ENCODE measurements around the gene SLC22A17. TPM values are rescaled to one million over a fixed set of nuclear protein-coding genes. Genes with fewer than 3 reads are reported as not detected.

SLC22A17 gene
- total RNA-seq, 1 donor from 2014 or later: 5.0 TPM

GRCh38 chr14:23356662-23357061 lies 4.0 kb upstream of the SLC22A17 start:
- no peak overlapping the region for H3K4me3 Mint-ChIP-seq
- H3K4me1 Mint-ChIP-seq (ENCODE audit: low read depth): peaks cover 5% of the 10 kb centered on the region
- no peak for DNase-seq (ENCODE audit: low spot score)
- peaks cover 17% of the 10 kb centered on the region for H3K27me3 Mint-ChIP-seq (ENCODE audit: insufficient read depth)
- intact Hi-C loops (cut with micrococcal nuclease): no loop called here
- H3K27ac Mint-ChIP-seq: no peak overlapping the region
- no peaks in the 10 kb centered on the region for H3K9me3 Mint-ChIP-seq
- H3K36me3 Mint-ChIP-seq (ENCODE audit: low read depth): no peaks in the 10 kb centered on the region

DNA sequence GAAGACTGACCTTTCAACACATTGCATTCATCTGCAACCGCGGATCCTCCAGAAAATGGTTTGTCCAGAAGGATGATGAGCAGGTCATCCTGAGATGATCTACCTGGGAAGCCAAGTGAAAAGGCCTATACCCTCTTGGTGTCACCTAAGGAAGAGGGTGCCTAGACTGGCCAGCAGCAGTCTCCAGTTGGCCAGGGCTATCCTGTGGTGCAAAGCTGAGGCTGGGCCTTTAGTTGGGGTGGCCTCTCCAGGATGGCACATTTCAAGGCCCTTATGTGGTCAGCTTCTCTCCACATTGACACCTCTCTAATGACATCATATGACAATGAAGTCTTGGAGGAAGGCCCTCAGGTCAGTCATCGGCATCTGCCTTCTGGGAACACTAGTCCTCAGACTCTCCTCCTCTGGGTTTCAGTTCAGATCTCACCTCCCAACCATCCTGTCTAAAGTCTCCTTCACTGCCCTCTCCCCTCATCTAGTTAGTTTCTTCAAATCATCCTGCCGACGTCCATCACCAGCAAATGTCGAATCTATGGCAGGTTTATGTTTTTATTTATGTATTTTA lies 3.3 kb upstream of the SLC22A17 start:
- Mint-ChIP-seq H3K27me3 (ENCODE audit: insufficient read depth) (peaks cover 24% of the 10 kb centered on the region), H3K4me1 (ENCODE audit: low read depth) (peaks cover 5% of the 10 kb centered on the region)

GRCh38 chr14:23354990-23355389 lies 2.3 kb upstream of the SLC22A17 start:
- H3K4me1 Mint-ChIP-seq (ENCODE audit: low read depth): peaks cover 5% of the 10 kb centered on the region
- H3K27ac Mint-ChIP-seq: no peak overlapping the region
- no peaks in the 10 kb centered on the region for H3K9me3 Mint-ChIP-seq
- H3K27me3 Mint-ChIP-seq (ENCODE audit: insufficient read depth): peaks cover 32% of the 10 kb centered on the region
- no peaks in the 10 kb centered on the region for H3K36me3 Mint-ChIP-seq (ENCODE audit: low read depth)
- H3K4me3 Mint-ChIP-seq: no peak overlapping the region
- intact Hi-C loops (cut with micrococcal nuclease): no loop called here
- DNase-seq (ENCODE audit: low spot score): no peak

More for the DNA sequence above, 3.3 kb upstream of the SLC22A17 start:
- no peak for DNase-seq (ENCODE audit: low spot score)
- H3K9me3 Mint-ChIP-seq: no peaks in the 10 kb centered on the region
- H3K4me3 Mint-ChIP-seq: no peak overlapping the region
- H3K36me3 Mint-ChIP-seq (ENCODE audit: low read depth): no peaks in the 10 kb centered on the region
- H3K27ac Mint-ChIP-seq: no peak overlapping the region
- intact Hi-C loops (cut with micrococcal nuclease): no loop called here

- no peak for DNase-seq (ENCODE audit: low spot score)
- H3K36me3 Mint-ChIP-seq (ENCODE audit: low read depth): no peaks in the 10 kb centered on the region
- H3K4me3 Mint-ChIP-seq: peak overlapping the region; percentile 76
- H3K27me3 Mint-ChIP-seq (ENCODE audit: insufficient read depth): peaks cover 32% of the 10 kb centered on the region
- intact Hi-C loops (cut with micrococcal nuclease): loop anchor here (2.0 kb wide), 1 partner anchor 25 kb away; no protein-coding TSS in a partner anchor
- H3K27ac Mint-ChIP-seq: no peak overlapping the region
- peaks cover 5% of the 10 kb centered on the region for H3K4me1 Mint-ChIP-seq (ENCODE audit: low read depth)
- H3K9me3 Mint-ChIP-seq: no peaks in the 10 kb centered on the region
Observed at GRCh38 chr14:23353433-23353780, 720 bp upstream of the SLC22A17 start.

DNA sequence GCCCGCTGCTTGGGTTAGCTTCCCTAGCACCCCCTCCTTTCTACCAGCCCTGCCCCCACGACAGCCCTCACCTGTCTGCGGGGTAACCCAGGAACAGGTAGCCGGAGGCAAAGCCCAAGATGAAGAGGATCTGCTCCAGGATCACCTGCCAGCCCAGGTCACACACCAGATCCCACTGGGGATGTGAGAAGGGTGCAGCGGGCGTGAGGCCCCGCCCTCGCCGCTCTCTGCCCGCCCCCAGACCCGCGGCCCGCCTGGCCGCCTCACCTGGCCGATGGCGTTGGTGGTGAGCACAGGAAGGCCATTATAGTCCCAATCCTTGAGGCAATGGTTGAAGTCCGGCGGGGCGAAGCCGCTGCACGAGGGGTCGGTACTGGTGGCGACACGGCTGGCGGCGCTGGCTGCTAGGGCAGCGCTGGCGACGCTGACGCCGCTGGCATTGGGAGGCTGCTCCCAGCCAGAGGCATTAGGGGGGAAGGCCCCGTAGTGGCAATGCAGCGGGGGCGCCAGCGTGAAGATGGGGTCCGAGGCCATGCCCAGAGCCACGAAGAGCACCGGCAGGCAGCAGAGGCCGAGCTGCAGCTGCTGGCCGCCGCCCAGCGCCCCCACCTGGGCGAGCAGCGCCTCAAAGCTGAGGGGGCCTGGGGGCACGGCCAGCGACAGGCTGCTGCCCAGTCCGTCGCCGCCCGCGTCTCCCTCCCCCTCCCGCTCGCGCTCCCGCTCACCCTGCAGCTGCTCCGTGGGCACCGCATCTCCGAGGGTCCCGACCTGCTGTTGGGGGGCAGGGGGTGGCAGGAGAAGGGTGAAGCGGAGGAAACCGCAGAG lies 794 bp downstream of the SLC22A17 start:
- intact Hi-C loops (cut with micrococcal nuclease): loop anchor here (2.0 kb wide), 1 partner anchor 23 kb away; no protein-coding TSS in a partner anchor
- Mint-ChIP-seq H3K4me1 (ENCODE audit: low read depth) (peaks cover 5% of the 10 kb centered on the region), H3K36me3 (ENCODE audit: low read depth) (no peaks in the 10 kb centered on the region), H3K9me3 (no peaks in the 10 kb centered on the region), H3K4me3 (peak overlapping the region; percentile 76), H3K27ac (no peak overlapping the region), H3K27me3 (ENCODE audit: insufficient read depth) (peaks cover 32% of the 10 kb centered on the region)
- no peak for DNase-seq (ENCODE audit: low spot score)

- intact Hi-C loops (cut with micrococcal nuclease): no loop called here
- Mint-ChIP-seq H3K27me3 (ENCODE audit: insufficient read depth) (peaks cover 35% of the 10 kb centered on the region), H3K27ac (no peak overlapping the region), H3K9me3 (no peaks in the 10 kb centered on the region), H3K4me3 (no peak overlapping the region), H3K4me1 (ENCODE audit: low read depth) (peaks cover 5% of the 10 kb centered on the region), H3K36me3 (ENCODE audit: low read depth) (no peaks in the 10 kb centered on the region)
- DNase-seq (ENCODE audit: low spot score): no peak
Observed at GRCh38 chr14:23349156-23349845, 3.4 kb downstream of the SLC22A17 start.

GRCh38 chr14:23348297-23348655 lies 4.4 kb downstream of the SLC22A17 start:
- no peak overlapping the region for H3K27ac Mint-ChIP-seq
- DNase-seq (ENCODE audit: low spot score): no peak
- peaks cover 27% of the 10 kb centered on the region for H3K27me3 Mint-ChIP-seq (ENCODE audit: insufficient read depth)
- H3K36me3 Mint-ChIP-seq (ENCODE audit: low read depth): no peaks in the 10 kb centered on the region
- intact Hi-C loops (cut with micrococcal nuclease): no loop called here
- no peaks in the 10 kb centered on the region for H3K9me3 Mint-ChIP-seq
- no peak overlapping the region for H3K4me3 Mint-ChIP-seq
- H3K4me1 Mint-ChIP-seq (ENCODE audit: low read depth): peaks cover 5% of the 10 kb centered on the region

- H3K27ac Mint-ChIP-seq: no peak overlapping the region
- DNase-seq (ENCODE audit: low spot score): no peak
- intact Hi-C loops (cut with micrococcal nuclease): no loop called here
- peaks cover 27% of the 10 kb centered on the region for H3K27me3 Mint-ChIP-seq (ENCODE audit: insufficient read depth)
- H3K4me1 Mint-ChIP-seq (ENCODE audit: low read depth): no peaks in the 10 kb centered on the region
- no peaks in the 10 kb centered on the region for H3K9me3 Mint-ChIP-seq
- no peaks in the 10 kb centered on the region for H3K36me3 Mint-ChIP-seq (ENCODE audit: low read depth)
- H3K4me3 Mint-ChIP-seq: no peak overlapping the region
Observed at GRCh38 chr14:23347406-23348296, 5.0 kb downstream of the SLC22A17 start.

DNA sequence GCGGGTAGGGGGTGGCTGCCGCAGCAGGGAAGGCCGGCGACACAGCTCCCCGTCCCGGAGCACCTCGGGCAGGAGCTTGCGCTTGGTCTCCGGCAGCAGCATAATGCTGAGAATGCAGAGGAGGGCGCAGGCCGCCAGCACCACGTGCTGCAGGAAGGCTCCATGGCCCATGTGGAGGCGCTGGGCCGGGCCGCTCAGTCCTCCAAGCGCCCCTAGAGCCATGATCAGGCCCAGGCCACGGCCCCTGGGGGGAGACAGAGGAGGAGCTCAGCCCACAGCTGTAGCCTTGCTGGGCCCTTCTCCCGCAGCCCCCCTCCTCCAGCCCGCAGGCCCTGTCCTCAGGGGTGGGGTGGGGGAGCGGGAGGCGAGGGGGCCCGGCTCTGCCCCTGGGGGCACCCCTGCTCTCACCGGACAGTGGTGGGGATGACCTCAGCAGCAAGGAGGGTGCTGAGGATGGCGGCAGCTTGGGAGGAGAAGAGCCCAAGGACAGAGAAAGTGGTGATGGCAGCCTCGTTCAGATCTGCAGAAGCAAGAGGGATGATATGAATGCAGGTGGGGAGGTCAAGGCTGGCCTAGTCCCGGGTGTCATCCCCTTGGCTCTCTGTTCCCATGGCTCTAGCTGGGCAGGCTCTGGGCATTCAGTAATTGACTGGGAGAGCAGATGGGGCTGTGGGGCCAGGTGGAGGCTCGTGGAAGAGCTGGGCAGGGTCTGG lies 5.8 kb downstream of the SLC22A17 start:
- no peaks in the 10 kb centered on the region for H3K36me3 Mint-ChIP-seq (ENCODE audit: low read depth)
- DNase-seq (ENCODE audit: low spot score): no peak
- H3K4me1 Mint-ChIP-seq (ENCODE audit: low read depth): no peaks in the 10 kb centered on the region
- peaks cover 28% of the 10 kb centered on the region for H3K27me3 Mint-ChIP-seq (ENCODE audit: insufficient read depth)
- intact Hi-C loops (cut with micrococcal nuclease): no loop called here
- H3K27ac Mint-ChIP-seq: no peak overlapping the region
- H3K9me3 Mint-ChIP-seq: no peaks in the 10 kb centered on the region
- no peak overlapping the region for H3K4me3 Mint-ChIP-seq

DNA sequence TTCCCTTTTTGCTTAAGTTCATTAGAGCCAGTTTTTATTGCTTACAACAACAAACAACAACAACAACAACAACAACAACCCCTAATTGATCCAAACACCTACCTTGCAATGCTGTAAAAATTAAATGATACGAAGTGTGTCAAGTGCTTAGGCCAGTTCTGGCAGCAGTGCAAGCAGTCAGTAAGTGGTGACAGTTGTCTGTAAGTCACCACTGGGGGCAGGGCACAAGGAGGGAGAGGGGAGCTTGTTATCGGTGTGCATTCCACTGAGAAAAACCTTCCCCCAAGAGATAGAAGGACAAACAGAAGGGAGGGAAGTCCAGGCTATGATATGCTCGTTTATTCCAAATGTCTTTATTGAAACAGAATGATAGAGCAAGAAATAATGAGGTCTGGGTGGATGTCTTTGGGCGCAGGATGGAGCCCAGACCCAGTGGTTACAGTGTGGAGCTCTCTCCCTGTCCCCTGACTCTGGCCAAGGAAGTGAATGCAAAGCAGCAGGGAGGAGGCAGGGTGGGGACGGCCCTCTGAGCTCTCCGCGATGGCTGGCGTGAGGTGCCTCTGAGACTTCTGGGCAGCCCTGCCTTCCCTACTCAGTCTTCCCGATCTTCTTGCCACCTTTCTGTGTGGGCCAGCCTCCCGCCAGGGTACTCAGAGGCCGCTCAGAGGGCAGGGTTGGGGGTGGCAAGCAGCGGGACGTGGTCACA lies 6.5 kb downstream of the SLC22A17 start:
- Mint-ChIP-seq H3K4me3 (no peak overlapping the region), H3K27me3 (ENCODE audit: insufficient read depth) (peaks cover 25% of the 10 kb centered on the region), H3K9me3 (no peaks in the 10 kb centered on the region), H3K27ac (no peak overlapping the region), H3K36me3 (ENCODE audit: low read depth) (no peaks in the 10 kb centered on the region), H3K4me1 (ENCODE audit: low read depth) (no peaks in the 10 kb centered on the region)
- intact Hi-C loops (cut with micrococcal nuclease): no loop called here
- no peak for DNase-seq (ENCODE audit: low spot score)

DNA sequence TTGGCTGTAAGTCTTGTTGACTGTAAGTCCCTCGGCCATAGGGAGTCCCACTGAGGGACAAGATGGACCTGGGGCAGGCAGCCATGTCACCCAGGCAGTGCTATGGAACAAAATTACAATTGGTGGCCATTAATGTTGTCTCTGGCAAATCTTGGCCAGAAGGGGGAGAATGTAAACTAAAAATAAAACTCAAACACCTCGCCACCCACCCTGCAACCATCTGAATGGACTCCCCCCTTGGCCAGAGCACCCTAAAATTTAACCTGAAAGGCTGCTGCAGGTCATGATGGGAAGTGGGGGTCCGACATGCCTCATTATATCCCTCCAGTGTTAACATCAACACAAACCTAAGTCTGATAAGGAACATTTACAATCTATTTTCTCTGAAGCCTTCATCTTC lies 8.2 kb downstream of the SLC22A17 start:
- Mint-ChIP-seq H3K27me3 (ENCODE audit: insufficient read depth) (peaks cover 21% of the 10 kb centered on the region), H3K36me3 (ENCODE audit: low read depth) (no peaks in the 10 kb centered on the region), H3K9me3 (no peaks in the 10 kb centered on the region), H3K4me3 (no peak overlapping the region), H3K27ac (no peak overlapping the region), H3K4me1 (ENCODE audit: low read depth) (no peaks in the 10 kb centered on the region)
- DNase-seq (ENCODE audit: low spot score): no peak
- intact Hi-C loops (cut with micrococcal nuclease): no loop called here
